Measurements from ENCODE around the gene DYNLL1. TPM values are rescaled to one million over a fixed set of nuclear protein-coding genes. Genes with fewer than 3 reads are reported as not detected.
"Not testable (repeated sequence)": the region's sequence is repeated elsewhere in the genome, so short reads cannot be mapped to it uniquely, and the experiment has no call there.

Gene DYNLL1
- total RNA-seq, 1 donor from 2014 or later: 380 TPM

DNA sequence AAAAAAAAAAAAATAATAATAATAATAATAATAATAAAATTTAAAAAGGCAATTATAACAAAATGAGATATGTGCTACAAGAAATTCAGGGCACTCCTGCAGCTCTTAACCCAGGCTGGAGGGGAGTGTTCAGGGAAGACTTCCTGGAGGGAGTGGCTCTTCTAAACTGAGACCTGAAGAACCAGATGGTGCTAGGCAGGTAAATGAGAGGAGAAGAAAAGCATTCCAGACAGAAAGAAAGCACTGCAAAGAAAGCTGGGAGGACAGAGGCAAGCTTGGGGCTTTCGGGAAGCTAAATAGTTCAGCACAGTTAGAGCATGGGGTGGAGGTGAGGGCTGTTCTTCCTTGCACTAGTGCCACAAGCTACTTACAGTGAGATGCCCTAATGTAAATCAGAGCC is 16.5 kb upstream of the DYNLL1 start:
- no peak for DNase-seq (ENCODE audit: low read depth)
- Histone ChIP-seq H3K4me3 (ENCODE audit: low read depth, low read length) (no peak overlapping the region), H3K27me3 (ENCODE audit: control insufficient read depth, insufficient read depth, low read length) (no peaks in the 10 kb centered on the region), H3K36me3 (ENCODE audit: control insufficient read depth, insufficient read depth, low read length) (no peaks in the 10 kb centered on the region)
- no peak for TF ChIP-seq CTCF (IDR thresholded peaks at IDR 0.05; ENCODE audit: insufficient read depth, low read length, poor library complexity, severe bottlenecking)

GRCh38 chr12:120480211-120480610 is 15.7 kb upstream of the DYNLL1 start:
- Histone ChIP-seq H3K27me3 (ENCODE audit: control insufficient read depth, insufficient read depth, low read length) (no peaks in the 10 kb centered on the region), H3K4me3 (ENCODE audit: low read depth, low read length) (no peak overlapping the region), H3K36me3 (ENCODE audit: control insufficient read depth, insufficient read depth, low read length) (no peaks in the 10 kb centered on the region)
- DNase-seq (ENCODE audit: low read depth): no peak
- no peak for TF ChIP-seq CTCF (IDR thresholded peaks at IDR 0.05; ENCODE audit: insufficient read depth, low read length, poor library complexity, severe bottlenecking)

GRCh38 chr12:120481022-120481767 is 14.7 kb upstream of the DYNLL1 start:
- Histone ChIP-seq H3K36me3 (ENCODE audit: control insufficient read depth, insufficient read depth, low read length) (no peaks in the 10 kb centered on the region), H3K27me3 (ENCODE audit: control insufficient read depth, insufficient read depth, low read length) (no peaks in the 10 kb centered on the region), H3K4me3 (ENCODE audit: low read depth, low read length) (no peak overlapping the region)
- no peak for DNase-seq (ENCODE audit: low read depth)
- no peak for TF ChIP-seq CTCF (IDR thresholded peaks at IDR 0.05; ENCODE audit: insufficient read depth, low read length, poor library complexity, severe bottlenecking)

GRCh38 chr12:120483621-120484020 is 12.3 kb upstream of the DYNLL1 start:
- Histone ChIP-seq H3K4me3 (ENCODE audit: low read depth, low read length) (no peak overlapping the region), H3K27me3 (ENCODE audit: control insufficient read depth, insufficient read depth, low read length) (no peaks in the 10 kb centered on the region), H3K36me3 (ENCODE audit: control insufficient read depth, insufficient read depth, low read length) (no peaks in the 10 kb centered on the region)
- TF ChIP-seq CTCF (IDR thresholded peaks at IDR 0.05; ENCODE audit: insufficient read depth, low read length, poor library complexity, severe bottlenecking): no peak
- DNase-seq (ENCODE audit: low read depth): no peak

GRCh38 chr12:120485961-120486881 is 9.7 kb upstream of the DYNLL1 start:
- no peak for DNase-seq (ENCODE audit: low read depth)
- Histone ChIP-seq H3K4me3 (ENCODE audit: low read depth, low read length) (no peak overlapping the region), H3K36me3 (ENCODE audit: control insufficient read depth, insufficient read depth, low read length) (peaks cover 1% of the 10 kb centered on the region), H3K27me3 (ENCODE audit: control insufficient read depth, insufficient read depth, low read length) (no peaks in the 10 kb centered on the region)
- no peak for TF ChIP-seq CTCF (IDR thresholded peaks at IDR 0.05; ENCODE audit: insufficient read depth, low read length, poor library complexity, severe bottlenecking)

- not testable (repeated sequence) for H3K27me3 ChIP-seq (ENCODE audit: control insufficient read depth, insufficient read depth, low read length); H3K36me3 ChIP-seq (ENCODE audit: control insufficient read depth, insufficient read depth, low read length); H3K4me3 ChIP-seq (ENCODE audit: low read depth, low read length); DNase-seq (ENCODE audit: low read depth)
These were observed 8.4 kb upstream of the DYNLL1 start for GRCh38 chr12:120487552-120487951.

Measured in kidney epithelial cell (primary cell).